K562 (cell line): ENCODE data around the gene TFEB. TPM values are rescaled to one million over a fixed set of nuclear protein-coding genes. Genes with fewer than 3 reads are reported as not detected.

Source experiments
- BCOR ChIP-seq: fragments of 450-650 bp; IDR thresholded peaks from 2 replicates; pipeline ENCODE4 v1.6.1; 2016
- CBX8 ChIP-seq: fragments of 200-600 bp; sonication (generic); IDR thresholded peaks from 2 replicates; pipeline ENCODE4 v1.6.1; 2012; ENCODE audit warnings: borderline replicate concordance, mixed run types, low read depth, mild to moderate bottlenecking, moderate library complexity, mixed read lengths, low read length, control low read depth, inconsistent platforms; ENCODE audit not compliant: poor library complexity, severe bottlenecking; ENCODE audit errors: extremely low read depth
- MAZ ChIP-seq, 2 experiments: fragments of 450-650 bp in 1 of 2; sonication (generic) in 1 of 2; formaldehyde crosslinking; IDR thresholded peaks in 1 of 2; conservative IDR thresholded peaks in 1 of 2; 2 replicates each; pipeline versions ENCODE4 v1.4.0 to v1.5.0; 2020; ENCODE audit warnings: mild to moderate bottlenecking in 1 of 2, missing genetic modification reagents in 1 of 2
- MEIS2 ChIP-seq: fragments of 450-650 bp; IDR thresholded peaks from 2 replicates; pipeline ENCODE4 v1.6.1; 2014; ENCODE audit warnings: mild to moderate bottlenecking; ENCODE audit not compliant: partially characterized antibody
- MLLT1 ChIP-seq, 2 experiments: fragments of 450-650 bp; IDR thresholded peaks; 2 replicates each; pipeline ENCODE4 v1.6.1; 2016
- PKNOX1 ChIP-seq: fragments of 450-650 bp; IDR thresholded peaks from 2 replicates; pipeline ENCODE4 v1.6.1; 2016
- PYGO2 ChIP-seq: fragments of 450-650 bp; IDR thresholded peaks from 2 replicates; pipeline ENCODE4 v1.6.1; 2016; ENCODE audit warnings: mild to moderate bottlenecking, missing genetic modification characterization, moderate library complexity, missing compliant biosample characterization
- ZNF282 ChIP-seq: sonication (generic); formaldehyde crosslinking; IDR thresholded peaks from 2 replicates; pipeline ENCODE4 v1.8.1; 2023; ENCODE audit warnings: missing genetic modification reagents
- ZNF830 ChIP-seq: fragments of 250-450 bp; sonication (Bioruptor Pico); IDR thresholded peaks from 2 replicates; pipeline ENCODE4 v1.5.0; 2021; ENCODE audit warnings: mild to moderate bottlenecking
- polyA plus RNA-seq, 8 experiments: library from polyadenylated mRNA; depleted of rRNA in 4 of 8; stranded (reverse) in 5 of 8; unstranded in 3 of 8; fragments of >200 nt; fragmentation: Nextera tagmentation in 2 of 8; fragmentation: Illumina TruSeq in 1 of 8; extraction: Ambion mirVana in 2 of 8; extraction: Trizol in 1 of 8; gene quantifications; 2 replicates each; pipeline versions ENCODE4 v1.2.1 to v1.2.3, GENCODE V29; 2011 to 2014; ENCODE audit warnings: inconsistent platforms in 1 of 8, missing spikeins in 1 of 8
- total RNA-seq, 7 experiments: library from RNA; depleted of rRNA in 6 of 7; stranded (reverse); fragments of >200 nt in 6 of 7; fragmentation: Illumina TruSeq in 2 of 7; extraction: Trizol in 2 of 7; gene quantifications; 2 replicates each; pipeline versions ENCODE4 v1.2.1 to v1.2.3, GENCODE V29; 2011 to 2021; ENCODE audit warnings: low replicate concordance in 1 of 7

Gene TFEB
- total and polyA plus RNA-seq, 9 of the 15 experiments (the other 6 are each of a cell fraction or from before 2014, with no cell fraction given) = 0.04 to 4.7 (median 2.0) TPM

- TF ChIP-seq MLLT1 (IDR thresholded peaks at IDR 0.05) (no peak), PYGO2 (tag) (no peak), CBX8 (no peak), ZNF282 (no peak), PKNOX1 (peak; percentile 81), BCOR (0 out of 2 replicates have a peak, but pooled peaks have one; percentile 15), MAZ (CRISPR knock-in tag; conservative IDR thresholded peaks at IDR 0.05 in 1 of 2, IDR thresholded peaks at IDR 0.05 in 1 of 2) (no peak), MEIS2 (peak; percentile 9), ZNF830 (CRISPR knock-in tag) (no peak)
Observed at GRCh38 chr6:41694815-41695526, 40.4 kb downstream of the TFEB start (continued).
